Measurements from ENCODE around the gene TDRD1.

Gene TDRD1

GRCh38 chr10:114239117-114239993, 60.2 kb downstream of the TDRD1 start, which contains the start of gene VWA2:
Gene VWA2 (plus strand): TSS chr10:114239254. CDS start chr10:114248714, 9,460 bp downstream.
- peak in 1 of 2 donors; percentile 4 for DNase-seq

- DNase-seq: no peak
These were observed 60.8 kb downstream of the TDRD1 start for GRCh38 chr10:114239994-114240345.

GRCh38 chr10:114242235-114242634, 63.1 kb downstream of the TDRD1 start:
- no peak for DNase-seq

GRCh38 chr10:114243661-114244060, 64.5 kb downstream of the TDRD1 start:
- DNase-seq: no peak

- no peak for DNase-seq
These were observed 65.0 kb downstream of the TDRD1 start for GRCh38 chr10:114244126-114244525.

- DNase-seq: no peak
These were observed 66.1 kb downstream of the TDRD1 start for GRCh38 chr10:114245121-114245791.

- DNase-seq: no peak
These were observed 67.6 kb downstream of the TDRD1 start for GRCh38 chr10:114246679-114247305.

- no peak for DNase-seq
These were observed 71.1 kb downstream of the TDRD1 start for GRCh38 chr10:114250236-114250635.

GRCh38 chr10:114250716-114251115, 71.6 kb downstream of the TDRD1 start:
- DNase-seq: no peak

GRCh38 chr10:114252092-114252491, 72.9 kb downstream of the TDRD1 start:
- DNase-seq: no peak

- no peak for DNase-seq
These were observed 73.7 kb downstream of the TDRD1 start for GRCh38 chr10:114252883-114253282.

- no peak for DNase-seq
These were observed 76.1 kb downstream of the TDRD1 start for GRCh38 chr10:114255227-114255626.

- no peak for DNase-seq
These were observed 77.0 kb downstream of the TDRD1 start for GRCh38 chr10:114256008-114256765.

- no peak for DNase-seq
These were observed 77.7 kb downstream of the TDRD1 start for GRCh38 chr10:114256822-114257221.

GRCh38 chr10:114257498-114257897, 78.3 kb downstream of the TDRD1 start:
- DNase-seq: no peak

- DNase-seq: no peak
These were observed 79.2 kb downstream of the TDRD1 start for GRCh38 chr10:114258274-114258840.

GRCh38 chr10:114259824-114260223, 80.7 kb downstream of the TDRD1 start:
- DNase-seq: no peak

- DNase-seq: no peak
These were observed 81.2 kb downstream of the TDRD1 start for GRCh38 chr10:114260366-114260765.

GRCh38 chr10:114261076-114261475, 81.9 kb downstream of the TDRD1 start:
- no peak for DNase-seq

- no peak for DNase-seq
These were observed 83.3 kb downstream of the TDRD1 start for GRCh38 chr10:114262496-114262895.

- no peak for DNase-seq
These were observed 86.4 kb downstream of the TDRD1 start for GRCh38 chr10:114265392-114266053.

GRCh38 chr10:114266521-114266920, 87.4 kb downstream of the TDRD1 start:
- no peak for DNase-seq

Data from activated CD4-positive, alpha-beta T cell treated with anti-CD3 and anti-CD28 coated beads for 4 hours (primary cell).